8988T (cell line): ENCODE data around the gene FOXL2NB.

Experiments
- DNase-seq: peaks from one replicate; pipeline ENCODE4 v3.0.0; 2011

FOXL2NB gene

GRCh38 chr3:138945709-138946662 lies 1.0 kb upstream of the FOXL2NB start:
- DNase-seq: peak; percentile 64

- DNase-seq: no peak
These were observed 591 bp downstream of the FOXL2NB start for GRCh38 chr3:138947495-138948121.

- no peak for DNase-seq
These were observed 1.5 kb downstream of the FOXL2NB start for GRCh38 chr3:138948371-138949001.

GRCh38 chr3:138949002-138949418 lies 2.0 kb downstream of the FOXL2NB start:
- no peak for DNase-seq

GRCh38 chr3:138949445-138950005 lies 2.5 kb downstream of the FOXL2NB start:
- no peak for DNase-seq

- DNase-seq: no peak
These were observed 3.1 kb downstream of the FOXL2NB start for GRCh38 chr3:138950006-138950644.

- no peak for DNase-seq
These were observed 3.7 kb downstream of the FOXL2NB start for GRCh38 chr3:138950701-138951100.

GRCh38 chr3:138960417-138960852 lies 13.4 kb downstream of the FOXL2NB start:
- DNase-seq: no peak

GRCh38 chr3:138962854-138963560 lies 16.0 kb downstream of the FOXL2NB start:
- DNase-seq: no peak

- no peak for DNase-seq
These were observed 17.2 kb downstream of the FOXL2NB start for GRCh38 chr3:138964264-138964663.

- no peak for DNase-seq
These were observed 17.9 kb downstream of the FOXL2NB start for GRCh38 chr3:138964923-138965322.

- no peak for DNase-seq
These were observed 24.8 kb downstream of the FOXL2NB start for GRCh38 chr3:138971766-138972320.

- no peak for DNase-seq
These were observed 25.9 kb downstream of the FOXL2NB start for GRCh38 chr3:138972941-138973340.

GRCh38 chr3:138974462-138974861 lies 27.4 kb downstream of the FOXL2NB start:
- no peak for DNase-seq

- no peak for DNase-seq
These were observed 28.3 kb downstream of the FOXL2NB start for GRCh38 chr3:138975351-138975750.

GRCh38 chr3:138976047-138976446 lies 29.0 kb downstream of the FOXL2NB start:
- no peak for DNase-seq

- no peak for DNase-seq
These were observed 37.8 kb downstream of the FOXL2NB start for GRCh38 chr3:138984816-138985215.

- no peak for DNase-seq
These were observed 38.9 kb downstream of the FOXL2NB start for GRCh38 chr3:138985932-138986331.

- DNase-seq: no peak
These were observed 40.2 kb downstream of the FOXL2NB start for GRCh38 chr3:138987181-138987580.

GRCh38 chr3:138995706-138996105 lies 48.7 kb downstream of the FOXL2NB start:
- DNase-seq: no peak
